Ecto neural progenitor cell (in vitro differentiated cells): ENCODE results near the gene ERG.

Source experiments
- DNase-seq: peaks from one replicate; pipeline ENCODE4 v3.0.0-alpha.2; 2018; ENCODE audit warnings: low spot score

The ERG gene

DNA sequence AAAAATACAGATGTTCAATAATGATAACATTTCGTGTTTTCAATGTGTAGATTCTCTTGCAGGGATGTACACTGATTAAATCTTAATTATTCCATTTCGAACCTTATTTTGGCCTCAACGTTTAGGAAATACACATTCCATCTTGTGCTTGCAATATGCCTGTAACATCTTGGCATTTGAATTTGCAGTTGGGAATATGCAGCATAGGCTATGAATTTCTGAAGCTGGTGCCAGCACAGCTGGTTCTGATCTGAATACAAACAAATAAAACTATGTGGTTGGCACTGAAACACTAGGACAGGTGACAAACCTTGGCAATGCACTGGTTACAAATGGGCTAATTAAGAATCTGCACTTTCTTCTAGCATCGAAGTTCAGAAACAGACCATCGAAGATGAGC lies 108.4 kb downstream of the ERG start:
- DNase-seq = no peak

DNA sequence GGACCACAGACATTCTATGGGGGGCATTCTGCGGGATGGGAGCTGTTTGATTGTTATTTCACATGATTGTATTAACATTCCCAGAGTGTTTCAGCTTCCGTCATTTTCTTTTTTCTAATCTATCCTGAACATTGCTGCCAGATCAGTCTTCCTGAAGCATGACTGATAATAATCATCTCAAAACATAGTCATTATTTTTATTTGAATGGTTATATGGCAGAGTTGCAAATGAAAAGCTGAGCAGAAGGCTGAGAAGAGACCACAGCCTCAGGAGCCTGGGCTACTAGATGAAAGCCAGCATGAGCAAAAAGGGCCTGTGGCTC lies 109.0 kb downstream of the ERG start:
- no peak for DNase-seq

DNA sequence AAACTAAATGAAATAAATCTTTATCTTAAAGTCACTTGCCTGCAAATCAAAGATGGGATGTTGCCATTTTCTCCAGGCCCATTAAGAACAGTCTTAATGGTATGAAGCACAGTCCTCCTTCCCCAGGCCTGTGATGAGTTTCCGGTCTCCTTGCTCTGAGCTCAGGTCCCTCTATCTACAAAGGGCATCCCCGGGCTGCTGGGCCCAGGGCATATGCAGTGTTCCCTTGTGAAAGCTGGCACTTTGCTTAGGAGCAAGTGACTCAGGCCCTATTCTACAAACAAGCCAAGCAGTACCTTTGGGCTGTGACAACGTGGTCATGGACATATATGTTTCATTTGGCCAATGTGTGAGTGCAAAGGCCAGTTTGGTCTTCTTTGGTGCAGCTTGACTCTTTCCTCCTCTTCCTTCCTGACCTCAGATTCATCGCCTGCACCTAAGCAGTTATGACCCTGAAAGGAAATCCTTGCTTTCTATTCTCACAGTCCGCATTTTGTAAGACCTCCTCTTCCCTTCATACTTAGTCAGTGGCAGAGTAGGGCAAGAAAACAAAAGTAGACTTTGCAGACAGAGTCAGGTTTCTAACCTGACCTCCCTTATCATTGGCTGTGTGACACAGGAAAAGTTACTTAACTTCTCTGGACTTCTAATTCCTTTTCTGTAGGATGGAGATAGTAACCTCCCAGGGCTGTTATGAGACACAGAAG lies 109.5 kb downstream of the ERG start:
- no peak for DNase-seq

DNA sequence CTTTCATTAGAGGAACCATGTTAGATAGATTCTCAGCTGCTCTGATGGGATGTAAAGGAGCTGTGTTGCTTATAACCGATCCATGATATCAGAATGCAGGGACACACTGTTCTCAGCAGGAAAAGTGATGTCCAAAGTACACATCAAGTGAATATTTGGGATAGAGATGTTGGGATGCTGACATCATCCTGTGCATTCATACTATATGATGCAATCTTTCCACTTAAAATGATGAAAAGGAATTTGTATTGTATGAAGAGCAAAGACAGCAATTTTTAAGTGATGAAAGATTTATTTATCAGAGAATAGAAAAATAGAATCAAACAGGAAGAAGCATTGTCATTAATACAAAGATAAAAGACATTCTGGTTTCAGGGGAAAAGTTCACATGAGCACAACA lies 110.1 kb downstream of the ERG start:
- DNase-seq = no peak

DNA sequence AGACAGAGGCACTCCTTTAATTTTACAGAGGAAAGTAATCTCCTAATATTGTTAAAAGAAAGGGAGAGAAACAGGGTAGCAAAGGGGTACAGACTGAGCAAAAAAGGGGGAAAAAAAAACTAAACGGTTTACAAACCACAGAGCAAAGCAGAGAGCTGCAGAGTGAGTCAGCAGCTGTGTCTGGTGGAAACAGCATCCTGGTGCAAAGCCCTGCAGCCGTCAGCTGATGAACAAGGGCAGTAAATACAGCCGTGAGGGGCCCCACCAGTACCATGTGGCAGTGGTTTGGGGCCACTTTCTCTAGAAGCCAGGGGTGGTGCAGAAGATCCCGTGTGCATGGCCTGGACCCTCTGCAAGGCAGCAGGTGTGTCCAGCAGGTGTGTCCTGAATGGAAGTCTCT lies 111.3 kb downstream of the ERG start:
- no peak for DNase-seq

DNA sequence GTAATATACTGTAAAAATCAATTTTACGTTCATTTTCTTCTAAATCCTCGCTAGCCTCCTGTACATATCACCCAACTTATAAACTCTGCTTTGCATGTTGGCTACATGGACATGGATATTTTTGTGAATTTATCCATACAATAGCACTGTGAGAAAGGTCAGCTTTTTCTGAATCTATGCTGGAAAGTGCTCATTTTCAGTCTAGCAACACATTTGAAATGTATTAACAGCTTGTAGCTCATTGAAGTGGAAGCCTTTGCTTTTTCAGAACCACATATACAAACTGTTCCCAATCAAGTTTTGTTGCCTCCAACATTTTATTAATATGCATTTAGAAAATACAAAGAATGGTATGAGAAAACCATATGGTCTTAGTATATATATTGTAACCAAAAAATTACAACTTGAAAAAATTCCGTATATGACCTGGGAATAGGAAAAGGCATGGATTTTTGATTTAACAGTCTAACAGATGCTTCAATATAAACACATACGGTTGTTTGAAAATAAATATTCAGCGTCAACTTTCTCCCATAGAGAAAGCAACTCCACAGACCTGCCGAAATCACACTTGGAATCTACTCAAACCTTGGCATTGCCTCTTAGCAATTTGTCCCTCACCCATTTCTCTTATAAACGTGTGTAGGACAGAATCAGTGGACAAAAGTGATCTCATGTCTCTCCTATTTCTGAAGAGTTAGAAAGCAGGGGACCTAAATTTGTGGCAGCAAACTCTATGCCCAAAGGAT lies 112.7 kb downstream of the ERG start:
- DNase-seq = no peak

DNA sequence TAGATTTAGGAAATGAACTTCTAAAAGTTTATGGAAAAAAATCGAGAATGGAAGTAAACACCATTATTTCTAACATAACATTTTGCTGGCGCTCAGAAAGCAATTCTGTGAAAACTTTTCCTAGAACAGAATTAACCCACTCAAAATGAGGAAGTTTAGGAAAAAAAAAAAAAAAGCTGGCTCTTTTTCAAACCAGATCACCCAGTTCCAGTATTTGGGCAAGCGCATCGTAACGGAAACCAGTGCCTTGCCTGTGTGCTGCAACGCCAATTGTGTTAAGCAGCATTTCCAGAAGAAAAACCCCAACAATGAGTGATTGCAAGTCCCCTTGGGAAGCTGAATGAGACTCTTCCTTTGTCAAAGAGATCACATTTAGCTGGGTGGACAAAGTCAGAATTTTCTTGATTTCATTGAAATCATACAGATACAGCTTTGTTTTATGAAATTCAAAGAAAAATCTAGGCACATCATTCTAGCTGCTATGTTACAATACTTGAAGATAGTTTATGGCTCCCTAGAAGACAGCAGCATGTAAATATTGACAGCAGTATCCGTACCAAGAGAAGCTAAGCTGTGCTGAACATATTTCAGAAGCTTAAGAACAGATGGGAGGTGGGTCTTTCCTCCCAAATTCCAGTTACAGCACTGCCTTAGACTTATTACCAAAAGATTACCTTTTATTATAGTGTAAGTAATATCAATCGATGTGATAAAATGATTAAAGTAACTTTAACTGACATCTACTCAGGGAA lies 113.4 kb downstream of the ERG start:
- no peak for DNase-seq

DNA sequence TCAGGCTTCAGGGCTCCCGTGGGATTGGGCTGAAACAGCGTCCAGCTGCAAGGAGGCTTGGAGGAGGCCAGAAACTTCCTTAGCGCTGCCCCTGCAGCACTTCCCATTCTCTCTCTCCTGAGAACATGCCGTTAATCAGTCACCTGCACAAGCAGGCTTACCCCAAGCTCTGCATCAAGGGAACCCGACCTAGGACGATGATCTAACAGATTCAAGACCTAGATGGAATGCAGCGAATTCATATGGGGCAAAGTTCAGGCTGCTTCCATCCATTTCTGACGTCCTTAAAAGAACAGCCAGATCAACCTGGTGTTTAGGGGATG lies 114.1 kb downstream of the ERG start:
- DNase-seq = no peak

DNA sequence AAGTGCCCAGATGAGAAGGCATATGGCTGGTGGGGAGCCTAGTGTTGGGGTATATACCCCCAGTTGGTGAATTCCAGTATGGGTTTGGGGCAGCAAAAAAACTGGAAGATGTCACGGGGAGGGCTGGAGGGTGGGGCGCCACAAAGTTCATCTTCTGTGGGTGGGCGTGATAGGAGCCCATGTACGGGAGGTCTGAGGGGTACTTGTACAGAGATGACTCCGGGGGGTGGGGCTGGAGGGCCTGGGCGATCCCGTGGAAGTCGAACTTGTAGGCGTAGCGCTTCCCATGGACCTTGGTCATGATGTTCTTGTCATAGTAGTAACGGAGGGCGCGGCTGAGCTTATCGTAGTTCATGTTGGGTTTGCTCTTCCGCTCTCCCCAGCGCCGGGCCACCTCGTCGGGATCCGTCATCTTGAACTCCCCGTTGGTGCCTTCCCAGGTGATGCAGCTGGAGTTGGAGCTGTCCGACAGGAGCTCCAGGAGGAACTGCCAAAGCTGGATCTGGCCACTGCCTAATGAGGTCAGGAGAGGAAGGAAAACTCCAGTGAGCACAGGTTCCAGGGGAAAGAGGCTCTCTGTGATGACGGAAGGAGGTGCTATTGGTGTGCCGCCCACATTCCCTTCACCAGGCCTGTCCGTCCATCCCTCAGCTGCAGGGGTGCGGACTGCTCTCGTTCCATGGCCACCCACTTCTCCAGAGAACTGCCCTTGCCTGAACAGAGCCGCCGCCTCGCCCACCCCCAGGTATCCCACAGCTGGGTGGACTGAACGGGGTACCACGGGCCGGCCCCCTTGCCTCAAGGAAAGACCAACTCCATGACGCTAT lies 114.7 kb downstream of the ERG start:
- DNase-seq = no peak

DNA sequence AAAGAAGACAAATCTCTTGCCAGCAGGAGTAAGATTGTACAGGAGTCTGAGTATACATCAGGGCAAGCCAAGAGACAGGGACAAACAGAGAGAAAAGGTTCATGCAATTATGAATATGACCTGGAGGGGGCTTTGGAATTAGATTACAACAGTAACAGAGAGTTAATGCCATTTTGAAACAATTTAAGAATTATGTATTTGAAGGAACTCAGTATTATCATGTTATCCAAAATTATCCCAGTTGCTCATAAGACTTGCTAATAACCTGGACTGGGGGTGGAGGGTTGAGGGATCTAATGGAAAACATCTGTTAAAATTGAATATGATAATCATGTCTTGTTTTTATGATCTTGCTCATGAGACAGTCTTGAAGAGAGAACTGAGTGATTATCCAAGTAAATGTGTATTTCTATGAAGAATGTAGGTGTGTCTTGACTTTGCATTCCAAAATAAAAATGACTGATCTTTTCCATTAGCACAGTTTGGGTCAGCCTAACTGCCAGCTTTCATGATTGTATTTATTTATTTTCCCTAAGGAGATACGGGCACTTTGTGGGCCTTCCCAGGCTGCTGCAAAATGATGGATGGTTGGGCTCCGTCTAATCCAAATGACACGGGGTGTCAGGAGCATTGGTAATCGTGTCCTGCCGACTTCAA lies 117.7 kb downstream of the ERG start:
- no peak for DNase-seq

DNA sequence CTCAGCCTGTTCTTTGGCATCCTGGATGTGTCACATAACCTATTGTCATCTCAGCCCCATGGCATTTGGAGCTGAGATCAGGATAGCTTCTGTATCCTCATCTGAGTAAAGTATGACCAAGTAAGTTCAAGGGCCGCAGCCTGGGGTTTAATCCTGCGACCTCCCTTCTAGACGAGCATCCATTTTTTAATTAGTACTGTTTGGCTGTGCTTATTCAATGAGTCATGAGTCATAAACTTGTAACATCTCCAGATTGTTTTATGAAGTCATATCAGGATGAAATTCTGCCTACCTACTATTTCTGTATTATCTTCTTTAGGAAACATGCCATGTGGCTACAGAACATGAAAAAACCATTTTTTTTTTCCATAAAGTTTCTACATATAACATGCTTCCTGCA lies 119.1 kb downstream of the ERG start:
- no peak for DNase-seq

DNA sequence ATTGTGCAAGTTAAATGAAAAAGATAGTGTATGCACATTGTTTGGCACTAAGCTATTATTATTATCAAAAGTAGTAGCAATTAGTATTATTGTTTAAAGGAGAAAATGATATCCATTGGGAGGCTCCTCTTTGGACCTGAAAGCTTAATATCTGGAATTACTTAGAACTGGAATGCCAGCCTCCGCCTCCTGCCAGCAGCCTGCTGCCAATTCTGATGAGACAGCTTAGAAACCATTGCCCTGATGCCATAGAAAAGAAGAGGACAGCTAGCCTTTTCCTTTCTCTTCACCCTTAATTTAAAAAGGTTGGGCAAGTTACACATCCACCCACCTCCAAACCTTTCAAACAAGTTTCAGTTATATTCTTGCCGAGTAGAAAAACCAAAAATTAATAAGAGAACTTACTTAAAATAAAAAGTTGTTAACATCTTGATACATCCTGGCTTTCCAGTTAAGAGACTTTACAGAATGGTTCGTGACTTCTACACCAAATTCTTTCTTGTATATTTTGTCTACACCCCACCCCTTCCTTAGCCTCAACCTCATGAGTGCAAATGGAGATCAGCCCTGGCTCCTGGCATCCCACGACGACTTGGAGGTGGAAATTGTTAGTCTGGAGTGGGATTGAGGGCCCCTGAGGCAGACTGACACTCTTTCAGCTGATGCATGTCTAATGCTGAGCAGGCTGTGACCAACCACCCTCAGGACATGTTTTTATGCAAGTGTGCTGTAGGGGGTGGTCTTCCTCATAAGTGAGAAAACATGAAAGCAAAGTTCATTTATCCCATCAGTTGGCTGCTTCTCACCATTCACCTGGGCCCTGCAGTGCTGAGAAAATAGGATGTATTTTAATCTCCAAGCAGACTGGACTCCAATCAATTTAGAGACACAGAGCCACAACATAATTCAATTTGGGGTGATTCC lies 120.8 kb downstream of the ERG start:
- DNase-seq = no peak

DNA sequence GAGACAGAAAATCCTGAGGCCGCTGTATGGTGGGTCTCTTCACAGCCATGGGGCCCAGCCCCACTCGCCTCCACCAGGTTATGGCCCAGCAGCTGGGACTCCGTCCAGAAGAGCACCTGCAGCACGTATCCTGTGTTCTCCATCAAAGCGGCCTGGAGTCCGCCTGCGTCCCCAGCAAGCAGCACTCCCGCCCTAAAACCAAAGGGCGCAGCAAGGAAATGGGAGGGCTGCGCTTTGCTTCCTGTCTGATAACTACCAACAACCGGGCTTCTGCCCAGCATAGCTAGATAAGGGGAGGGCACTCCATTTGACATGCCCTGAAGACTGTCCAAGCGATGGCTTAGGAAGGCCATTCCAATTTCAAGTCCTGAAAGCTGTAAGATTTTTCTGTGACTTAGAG lies 121.6 kb downstream of the ERG start:
- DNase-seq = no peak

DNA sequence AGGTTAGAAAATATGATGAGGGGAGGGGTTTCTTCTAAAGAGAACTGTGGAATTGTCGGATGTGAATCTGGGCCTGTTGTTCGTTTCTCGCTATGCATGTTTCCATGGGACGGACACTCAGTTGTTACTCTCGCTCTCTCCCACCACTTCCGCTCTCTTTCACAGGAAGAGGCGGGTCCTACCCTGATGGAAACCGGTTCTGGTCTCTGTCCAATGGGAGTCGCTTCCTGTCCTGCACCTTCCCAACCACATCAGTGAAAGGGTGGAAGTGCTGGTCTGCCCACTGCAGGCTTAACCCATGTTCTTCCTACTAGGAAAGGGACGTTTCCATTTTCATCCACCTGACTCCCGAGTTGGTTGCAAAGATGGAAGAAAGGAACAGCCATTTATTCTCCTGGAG lies 122.0 kb downstream of the ERG start:
- DNase-seq = no peak

DNA sequence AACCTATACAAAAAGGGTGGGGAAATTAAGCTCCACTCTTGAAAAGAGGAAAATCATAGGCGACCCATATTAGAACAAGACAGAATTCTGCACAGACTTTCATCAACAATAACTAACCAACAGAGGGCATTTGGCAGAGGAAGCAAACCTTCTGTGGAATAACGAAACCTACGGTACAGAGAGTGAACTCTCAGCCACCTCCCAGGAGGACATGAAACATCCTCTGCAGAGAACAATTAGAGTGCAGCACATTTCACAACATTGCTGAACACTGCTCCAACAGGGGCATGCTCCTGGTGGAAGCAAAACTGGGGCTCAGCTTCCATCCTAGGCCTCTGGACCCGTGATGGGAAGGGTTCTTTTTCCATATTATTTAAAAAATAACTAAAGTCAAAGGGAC lies 130.6 kb downstream of the ERG start:
- no peak for DNase-seq

DNA sequence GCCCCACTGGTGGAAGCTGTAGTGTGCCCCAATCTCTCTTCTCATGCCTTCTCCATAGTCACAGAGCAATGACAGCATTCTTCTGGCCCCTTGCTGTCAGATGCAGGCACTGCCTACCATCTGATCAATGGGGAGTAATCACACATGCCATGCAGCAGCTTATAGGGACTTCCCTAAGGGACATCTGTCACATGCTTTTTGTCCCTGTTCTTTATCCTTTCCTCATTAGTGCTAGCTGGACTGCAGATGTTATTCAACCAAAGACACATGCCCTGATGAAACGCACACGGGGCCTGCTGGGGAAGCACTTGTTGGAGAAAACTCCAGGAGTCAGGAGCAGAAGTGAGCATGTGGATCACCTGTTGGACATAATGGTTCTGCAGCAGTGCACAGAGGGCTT lies 132.8 kb downstream of the ERG start:
- no peak for DNase-seq

DNA sequence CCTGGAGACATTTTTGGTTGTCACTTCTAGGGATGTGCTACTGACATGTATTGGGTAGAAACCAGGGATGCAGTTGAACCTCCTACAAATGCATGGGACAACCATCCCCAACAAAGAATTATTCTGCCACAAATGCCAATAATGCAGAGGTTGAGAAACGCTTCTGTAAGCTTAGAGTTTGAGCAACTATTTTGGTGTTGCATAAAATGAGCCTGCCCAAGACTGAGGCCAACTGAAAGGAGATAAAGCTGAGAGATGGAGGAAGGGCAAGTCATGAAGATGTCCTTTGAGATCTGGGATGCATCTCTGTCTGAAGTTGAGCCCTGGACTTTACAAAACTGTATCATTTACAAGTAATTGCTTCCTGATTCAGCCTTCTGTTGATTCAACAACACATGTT lies 134.6 kb downstream of the ERG start:
- DNase-seq = no peak

DNA sequence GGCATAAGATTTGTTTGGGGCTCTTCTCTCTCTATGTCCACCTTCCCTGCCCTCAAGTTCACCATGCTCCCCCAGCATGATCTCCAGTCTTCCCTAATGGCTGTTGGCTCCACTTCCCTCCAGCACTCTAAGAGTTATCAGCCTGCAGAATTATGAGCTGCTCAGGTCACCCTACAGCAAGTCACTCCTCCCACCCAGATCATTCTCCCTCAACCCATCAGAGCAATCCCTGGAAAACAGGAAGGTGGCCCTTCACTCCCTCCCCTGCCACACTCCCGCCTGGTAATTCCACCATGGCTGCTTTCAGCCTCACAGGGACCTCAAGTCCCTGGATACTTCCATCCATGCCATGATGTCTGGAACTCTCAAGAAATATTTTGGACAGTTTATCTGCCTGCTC lies 137.0 kb downstream of the ERG start:
- DNase-seq = no peak

DNA sequence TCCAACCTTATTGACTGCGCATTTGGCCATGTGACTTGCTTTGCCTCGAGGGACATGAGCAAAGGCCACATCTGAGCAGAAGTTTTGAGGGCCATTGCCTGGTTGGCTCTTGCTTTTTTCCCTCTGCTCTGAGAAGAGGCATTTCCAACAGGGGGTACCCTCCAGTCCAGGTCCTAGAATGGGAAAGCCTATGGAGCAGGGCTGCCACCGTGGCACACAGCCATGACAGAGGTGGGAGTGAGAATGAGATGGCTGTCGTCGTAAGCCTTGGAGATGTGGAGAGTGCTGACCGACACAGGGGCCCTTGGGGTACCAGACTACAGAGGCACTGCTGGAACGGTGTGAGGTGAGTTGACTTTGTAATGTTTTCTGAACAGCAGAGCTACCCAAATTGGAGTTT lies 138.4 kb downstream of the ERG start:
- DNase-seq = no peak

DNA sequence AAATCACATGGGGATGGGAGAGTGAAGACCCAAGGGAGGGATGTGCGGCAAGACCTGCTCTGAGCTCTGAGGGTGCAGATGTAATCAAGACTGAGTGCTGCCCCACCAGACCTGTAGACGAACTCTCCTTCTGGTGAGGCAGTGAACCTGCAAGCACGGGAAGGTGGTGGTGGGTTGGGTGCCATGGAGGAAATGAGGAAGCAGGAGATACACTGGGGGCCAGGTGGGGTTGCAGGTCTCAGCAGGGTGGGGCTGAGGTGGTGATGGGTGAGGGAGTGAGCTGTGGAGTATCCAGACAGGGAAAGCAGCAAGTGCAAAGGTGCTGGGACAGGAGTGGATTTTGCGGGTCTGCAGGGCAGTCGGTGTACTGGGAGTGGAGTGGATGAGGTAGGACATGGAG lies 139.2 kb downstream of the ERG start:
- no peak for DNase-seq

DNA sequence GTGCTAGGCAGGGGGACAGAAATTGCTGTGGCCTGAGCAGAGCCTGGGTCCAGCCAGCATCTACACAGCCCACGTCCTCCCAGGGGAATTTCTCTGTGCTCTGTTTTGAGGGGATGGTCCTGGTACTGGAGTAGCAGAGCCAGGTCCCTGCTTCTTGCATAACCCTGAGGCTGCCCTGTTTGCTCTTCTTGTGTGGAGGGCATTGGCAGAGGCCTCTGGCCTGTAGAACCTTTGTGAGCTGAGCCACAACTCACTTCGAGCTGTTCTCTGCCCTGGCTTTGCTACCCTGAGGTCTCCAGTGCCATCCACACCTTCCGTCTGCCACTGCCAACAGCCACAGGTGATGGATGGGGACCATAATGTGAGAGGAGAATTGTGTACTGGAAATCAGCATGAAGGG lies 139.6 kb downstream of the ERG start:
- DNase-seq = no peak
